HepG2 (cell line): ENCODE results near the gene TET3. TPM values are rescaled to one million over a fixed set of nuclear protein-coding genes. Genes with fewer than 3 reads are reported as not detected.

ENCODE experiments used
- DMTF1 ChIP-seq: sonication (generic); formaldehyde crosslinking; IDR thresholded peaks from 2 replicates; pipeline ENCODE4 v1.4.0; 2020; ENCODE audit warnings: mild to moderate bottlenecking, missing genetic modification reagents
- FOSL1 ChIP-seq: sonication (generic); formaldehyde crosslinking; IDR thresholded peaks from 2 replicates; pipeline ENCODE4 v1.9.0; 2021; ENCODE audit warnings: missing genetic modification reagents, borderline replicate concordance
- FOXP4 ChIP-seq: sonication (generic); formaldehyde crosslinking; IDR thresholded peaks from 2 replicates; pipeline ENCODE4 v1.4.0; 2020; ENCODE audit warnings: missing genetic modification reagents
- HINFP ChIP-seq: sonication (generic); formaldehyde crosslinking; IDR thresholded peaks from 2 replicates; pipeline ENCODE4 v1.4.0; 2020; ENCODE audit warnings: low read depth, mild to moderate bottlenecking, missing genetic modification reagents
- IKZF5 ChIP-seq: IDR thresholded peaks from 2 replicates; pipeline ENCODE4 v1.6.1; 2018; ENCODE audit warnings: missing genetic modification reagents, mild to moderate bottlenecking, missing compliant biosample characterization
- JUND ChIP-seq: sonication (generic); formaldehyde crosslinking; IDR thresholded peaks from 2 replicates; pipeline ENCODE4 v1.8.0; 2022; ENCODE audit warnings: mild to moderate bottlenecking, missing genetic modification reagents
- MBD4 ChIP-seq: IDR thresholded peaks from 2 replicates; pipeline ENCODE4 v1.6.1; 2012; ENCODE audit warnings: low read length, inconsistent platforms, borderline replicate concordance
- NCOA5 ChIP-seq: sonication (generic); formaldehyde crosslinking; IDR thresholded peaks from 2 replicates; pipeline ENCODE4 v1.4.0; 2020; ENCODE audit warnings: missing genetic modification reagents
- NR1H2 ChIP-seq: sonication (generic); formaldehyde crosslinking; IDR thresholded peaks from 2 replicates; pipeline ENCODE4 v1.8.1; 2022; ENCODE audit warnings: low read depth, missing genetic modification reagents, borderline replicate concordance
- NR2C2 ChIP-seq: sonication (generic); formaldehyde crosslinking; IDR thresholded peaks from 2 replicates; pipeline ENCODE4 v1.4.0; 2020; ENCODE audit warnings: missing genetic modification reagents, mild to moderate bottlenecking, moderate library complexity, borderline replicate concordance
- RBFOX2 ChIP-seq: fragments of 200-400 bp; formaldehyde crosslinking; IDR thresholded peaks from 2 replicates; pipeline ENCODE4 v1.6.1; 2017; ENCODE audit warnings: low read depth, mild to moderate bottlenecking, low read length
- SKIL ChIP-seq: sonication (generic); formaldehyde crosslinking; IDR thresholded peaks from 2 replicates; pipeline ENCODE4 v1.8.0; 2022; ENCODE audit warnings: missing genetic modification reagents, mild to moderate bottlenecking, moderate library complexity, borderline replicate concordance
- SP4 ChIP-seq: sonication (generic); formaldehyde crosslinking; IDR thresholded peaks from 2 replicates; pipeline ENCODE4 v1.8.1; 2023; ENCODE audit warnings: mild to moderate bottlenecking, missing genetic modification reagents
- TOE1 ChIP-seq: sonication (generic); formaldehyde crosslinking; IDR thresholded peaks from 2 replicates; pipeline ENCODE4 v1.4.0; 2020; ENCODE audit warnings: mild to moderate bottlenecking, missing genetic modification reagents
- ZNF335 ChIP-seq: sonication (generic); formaldehyde crosslinking; IDR thresholded peaks from 2 replicates; pipeline ENCODE4 v1.4.0; 2020; ENCODE audit warnings: missing genetic modification reagents
- ZNF367 ChIP-seq: sonication (generic); formaldehyde crosslinking; IDR thresholded peaks from 2 replicates; pipeline ENCODE4 v1.4.0; 2020; ENCODE audit warnings: missing genetic modification reagents, borderline replicate concordance
- ZNF564 ChIP-seq: sonication (generic); formaldehyde crosslinking; IDR thresholded peaks from 2 replicates; pipeline ENCODE4 v1.8.1; 2023; ENCODE audit warnings: mild to moderate bottlenecking, missing genetic modification reagents
- ZNF639 ChIP-seq: conservative IDR thresholded peaks from 2 replicates; pipeline ENCODE4 v1.6.1; 2018; ENCODE audit warnings: missing genetic modification reagents
- polyA plus RNA-seq, 8 experiments: library from polyadenylated mRNA; depleted of rRNA in 3 of 8; stranded (reverse) in 7 of 8; unstranded in 1 of 8; fragments of >200 nt; fragmentation: Illumina TruSeq in 4 of 8; extraction: Trizol in 4 of 8; gene quantifications; 2 replicates each; pipeline versions ENCODE4 v1.2.1 to v1.2.3, GENCODE V29; 2011 to 2016; ENCODE audit warnings: low read depth in 4 of 8, missing spikeins in 1 of 8, mixed read lengths in 1 of 8; ENCODE audit not compliant: insufficient read depth in 1 of 8
- total RNA-seq, 5 experiments: library from RNA; depleted of rRNA; stranded (reverse); fragments of >200 nt; fragmentation: Illumina TruSeq; extraction: Trizol; gene quantifications; 2 replicates each; pipeline ENCODE4 v1.2.3, GENCODE V29; 2016; ENCODE audit warnings: low read depth in 1 of 5

Gene TET3
- total and polyA plus RNA-seq, 2 of the 13 experiments (the other 11 are each of a cell fraction or from before 2014, with no cell fraction given) = 4.3 to 6.8 TPM

GRCh38 chr2:74002505-74003421, 18.1 kb downstream of the TET3 start (continued):
- TF ChIP-seq FOSL1 (CRISPR knock-in tag) (no peak), IKZF5 (CRISPR knock-in tag) (no peak), NCOA5 (CRISPR knock-in tag) (no peak), JUND (CRISPR knock-in tag) (no peak), HINFP (0 out of 2 replicates have a peak, but pooled peaks have one; percentile 38), RBFOX2 (peak; percentile 46; the same call in 1 of the 2 replicates), ZNF335 (CRISPR knock-in tag) (no peak), TOE1 (CRISPR knock-in tag) (no peak), MBD4 (no peak), ZNF639 (no peak), SP4 (CRISPR knock-in tag) (peak; percentile 85), NR1H2 (CRISPR knock-in tag) (no peak), ZNF367 (CRISPR knock-in tag) (no peak), ZNF564 (CRISPR knock-in tag) (no peak), FOXP4 (CRISPR knock-in tag) (no peak), DMTF1 (CRISPR knock-in tag) (no peak), NR2C2 (CRISPR knock-in tag) (no peak), SKIL (CRISPR knock-in tag) (no peak)
